Calu3 (cell line): ENCODE results near the gene DAGLA. TPM values are rescaled to one million over a fixed set of nuclear protein-coding genes. Genes with fewer than 3 reads are reported as not detected.

ENCODE experiments used
- BruUV-seq: library from RNA; stranded (reverse); fragments of 400-500 nt; replicated peaks from 2 replicates; lab custom pipeline; 2021; lab: Mats Ljungman, UMichigan
- CTCF ChIA-PET: fragments of 300-600 bp; sonication (Branson Sonifier 250); formaldehyde crosslinking; loops from one replicate; lab custom pipeline; 2022; ENCODE audit warnings: antibody characterized with exemption; lab: Charles Lee
- DNase-seq: peaks from one replicate; pipeline ENCODE4 v3.0.0; 2022
- H3K27ac Mint-ChIP-seq: one replicate; pipeline ENCODE4 v1.8.0; 2022; ENCODE audit warnings: mixed read lengths; ENCODE audit not compliant: unreplicated experiment
- H3K27me3 Mint-ChIP-seq: one replicate; pipeline ENCODE4 v1.8.0; 2022; ENCODE audit warnings: mixed read lengths; ENCODE audit not compliant: unreplicated experiment
- H3K36me3 Mint-ChIP-seq: one replicate; pipeline ENCODE4 v1.8.0; 2022; ENCODE audit warnings: mild to moderate bottlenecking, moderate library complexity, mixed read lengths; ENCODE audit not compliant: insufficient read depth, unreplicated experiment
- H3K4me1 Mint-ChIP-seq: one replicate; pipeline ENCODE4 v1.8.0; 2022; ENCODE audit warnings: mild to moderate bottlenecking, low read depth, mixed read lengths; ENCODE audit not compliant: unreplicated experiment
- H3K4me3 Mint-ChIP-seq: one replicate; pipeline ENCODE4 v1.8.0; 2022; ENCODE audit warnings: mild to moderate bottlenecking, low read depth, moderate library complexity, mixed read lengths; ENCODE audit not compliant: unreplicated experiment
- H3K9me3 Mint-ChIP-seq: one replicate; pipeline ENCODE4 v1.8.0; 2022; ENCODE audit warnings: low read depth, mixed read lengths; ENCODE audit not compliant: unreplicated experiment
- CTCF ChIP-seq: fragments of 200-600 bp; IDR thresholded peaks from one replicate; pipeline ENCODE4 v1.8.0; 2022; ENCODE audit warnings: antibody characterized with exemption; ENCODE audit not compliant: unreplicated experiment
- intact Hi-C: fragments of 100-400 bp; cut with micrococcal nuclease; formaldehyde crosslinking; loops from one replicate; pipeline ENCODE4 v1.10.0; 2022; ENCODE audit not compliant: unreplicated experiment
- total RNA-seq: library from RNA; stranded (reverse); gene quantifications from 2 replicates; pipeline ENCODE4 v1.2.3, GENCODE V29; 2022

DAGLA gene
- total RNA-seq, 1 experiment from 2014 or later, result 7.5 TPM

GRCh38 chr11:61712314-61712713, 32.1 kb downstream of the DAGLA start:
- BruUV-seq, result no TSS peak
- Mint-ChIP-seq H3K4me3 (no peak overlapping the region), H3K27me3 (no peaks in the 10 kb centered on the region), H3K9me3 (no peaks in the 10 kb centered on the region), H3K27ac (no peak overlapping the region), H3K4me1 (peaks cover 19% of the 10 kb centered on the region), H3K36me3 (no peaks in the 10 kb centered on the region)
- CTCF ChIA-PET, result no interaction called here
- no peak for TF ChIP-seq CTCF
- no peak for DNase-seq
- intact Hi-C loops, result no loop called here

- Mint-ChIP-seq H3K4me1 (peaks cover 14% of the 10 kb centered on the region), H3K9me3 (no peaks in the 10 kb centered on the region), H3K4me3 (no peak overlapping the region), H3K27me3 (no peaks in the 10 kb centered on the region), H3K36me3 (no peaks in the 10 kb centered on the region), H3K27ac (no peak overlapping the region)
- CTCF ChIA-PET, result interaction anchor here (0.9 kb wide), 1 partner anchor 13 kb away, joined by 3 read pairs; no protein-coding TSS in a partner anchor
- no peak for DNase-seq
- no TSS peak for BruUV-seq
- intact Hi-C loops, result no loop called here
- no peak for TF ChIP-seq CTCF
Measured at GRCh38 chr11:61712846-61713245, 32.7 kb downstream of the DAGLA start.

- Mint-ChIP-seq H3K36me3 (no peaks in the 10 kb centered on the region), H3K27me3 (no peaks in the 10 kb centered on the region), H3K9me3 (no peaks in the 10 kb centered on the region), H3K4me1 (peaks cover 13% of the 10 kb centered on the region), H3K4me3 (no peak overlapping the region), H3K27ac (no peak overlapping the region)
- TF ChIP-seq CTCF, result no peak
- DNase-seq, result no peak
- intact Hi-C loops, result no loop called here
- CTCF ChIA-PET, result interaction anchor here (0.9 kb wide), 1 partner anchor 13 kb away, joined by 3 read pairs; no protein-coding TSS in a partner anchor
- BruUV-seq, result no TSS peak
Measured at GRCh38 chr11:61713464-61713863, 33.3 kb downstream of the DAGLA start.

GRCh38 chr11:61713906-61714305, 33.7 kb downstream of the DAGLA start:
- H3K27me3 Mint-ChIP-seq, result no peaks in the 10 kb centered on the region
- BruUV-seq, result no TSS peak
- H3K27ac Mint-ChIP-seq, result no peak overlapping the region
- no peak for DNase-seq
- no peak for TF ChIP-seq CTCF
- no peaks in the 10 kb centered on the region for H3K9me3 Mint-ChIP-seq
- no peaks in the 10 kb centered on the region for H3K36me3 Mint-ChIP-seq
- intact Hi-C loops, result no loop called here
- CTCF ChIA-PET, result no interaction called here
- H3K4me1 Mint-ChIP-seq, result peaks cover 13% of the 10 kb centered on the region
- H3K4me3 Mint-ChIP-seq, result no peak overlapping the region
